CD4-positive, alpha-beta T cell treated with Interleukin-17A for 4 hours (primary cell): Measurements from ENCODE around the gene LPAR3.

Experiments used
- DNase-seq: peaks from one replicate; pipeline ENCODE4 v3.0.0-alpha.2; 2020; ENCODE audit warnings: mixed read lengths

Gene LPAR3

DNA sequence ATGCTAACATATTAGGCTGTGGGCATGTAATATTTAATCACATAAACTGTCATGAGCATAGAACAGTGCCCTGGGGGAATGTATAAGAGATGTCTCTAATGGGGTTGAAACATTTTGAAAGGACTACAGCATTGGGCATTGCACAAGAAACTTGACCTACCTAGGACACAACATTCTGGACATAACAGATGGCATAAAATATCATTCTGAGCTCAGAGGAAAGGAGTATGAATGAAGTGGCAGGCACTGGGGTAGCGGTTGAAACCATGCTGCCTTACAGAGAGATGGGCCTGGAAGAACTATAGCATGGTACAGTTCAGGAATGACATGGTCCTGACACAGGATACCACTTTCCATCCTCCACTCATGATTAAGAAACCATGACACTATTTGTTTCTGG is 69.0 kb downstream of the LPAR3 start:
- DNase-seq: no peak

GRCh38 chr1:84823511-84823910 is 69.5 kb downstream of the LPAR3 start:
- DNase-seq: no peak

GRCh38 chr1:84810343-84810742 is 82.7 kb downstream of the LPAR3 start:
- DNase-seq: no peak

DNA sequence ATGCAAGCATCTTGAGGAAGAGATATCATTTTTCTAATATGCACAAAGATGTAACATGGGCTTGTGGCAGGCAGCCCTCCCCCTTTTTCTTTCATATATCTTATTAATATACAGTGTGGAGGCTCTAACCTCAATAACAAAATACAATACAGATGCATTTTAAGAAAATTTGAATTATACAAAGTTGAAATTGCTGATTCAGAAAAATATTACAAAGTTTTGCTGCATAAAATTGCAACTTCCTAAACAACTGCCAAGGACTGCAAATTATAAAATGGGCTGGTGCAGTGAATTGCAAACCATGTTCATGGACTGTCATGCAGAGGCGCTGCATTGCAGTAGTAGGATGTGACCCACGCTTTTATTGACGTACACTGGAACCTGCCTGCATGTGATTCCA is 84.0 kb downstream of the LPAR3 start:
- DNase-seq: no peak

DNA sequence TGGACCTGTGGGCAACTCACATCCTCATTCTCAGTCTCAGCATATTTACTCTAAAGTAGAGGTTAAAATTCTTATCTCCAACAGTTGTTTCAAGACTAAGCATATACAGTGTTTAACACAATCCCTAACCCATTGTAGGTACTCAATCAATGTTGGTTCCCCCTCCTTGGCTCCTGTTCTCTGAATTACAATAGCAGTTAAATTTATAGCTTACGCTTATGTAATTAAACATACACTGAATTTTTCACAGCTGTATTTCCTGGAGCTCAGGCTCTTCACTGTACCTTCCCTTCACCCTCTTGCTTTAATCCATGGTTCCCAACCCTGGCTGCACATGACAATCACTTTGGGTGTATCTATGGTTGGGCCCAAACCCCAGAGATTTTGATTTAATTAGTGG is 89.4 kb downstream of the LPAR3 start:
- DNase-seq: no peak

DNA sequence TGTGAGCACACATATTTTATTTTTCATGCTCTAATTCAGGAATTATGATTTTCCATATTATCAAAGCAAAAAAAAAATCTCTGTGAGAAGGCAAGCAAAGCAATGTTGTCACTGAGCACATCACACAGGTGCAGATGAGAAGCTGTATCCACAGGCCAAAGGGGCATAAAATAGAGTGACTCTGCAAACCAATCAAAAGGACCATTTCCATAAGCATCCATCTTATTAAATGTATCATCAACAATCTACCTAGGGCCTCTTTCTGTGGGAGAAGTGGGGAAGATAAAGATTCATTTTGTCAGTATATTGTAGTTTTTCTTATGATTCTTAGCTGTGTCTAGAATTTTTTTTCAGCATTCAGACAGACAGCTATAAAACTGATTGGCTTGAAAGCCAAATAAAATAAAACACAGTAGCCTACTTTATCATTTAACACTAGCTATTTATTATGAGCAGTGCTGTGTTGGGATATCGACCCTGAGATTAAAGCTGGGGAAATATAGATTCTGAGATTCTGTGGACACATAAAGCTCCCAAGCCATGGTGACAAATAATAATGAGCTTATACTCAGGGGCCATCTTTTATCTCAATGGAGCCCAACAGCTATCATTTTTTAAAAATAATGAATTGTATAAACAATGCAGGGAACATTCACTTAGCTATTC is 90.3 kb downstream of the LPAR3 start:
- DNase-seq: no peak

DNA sequence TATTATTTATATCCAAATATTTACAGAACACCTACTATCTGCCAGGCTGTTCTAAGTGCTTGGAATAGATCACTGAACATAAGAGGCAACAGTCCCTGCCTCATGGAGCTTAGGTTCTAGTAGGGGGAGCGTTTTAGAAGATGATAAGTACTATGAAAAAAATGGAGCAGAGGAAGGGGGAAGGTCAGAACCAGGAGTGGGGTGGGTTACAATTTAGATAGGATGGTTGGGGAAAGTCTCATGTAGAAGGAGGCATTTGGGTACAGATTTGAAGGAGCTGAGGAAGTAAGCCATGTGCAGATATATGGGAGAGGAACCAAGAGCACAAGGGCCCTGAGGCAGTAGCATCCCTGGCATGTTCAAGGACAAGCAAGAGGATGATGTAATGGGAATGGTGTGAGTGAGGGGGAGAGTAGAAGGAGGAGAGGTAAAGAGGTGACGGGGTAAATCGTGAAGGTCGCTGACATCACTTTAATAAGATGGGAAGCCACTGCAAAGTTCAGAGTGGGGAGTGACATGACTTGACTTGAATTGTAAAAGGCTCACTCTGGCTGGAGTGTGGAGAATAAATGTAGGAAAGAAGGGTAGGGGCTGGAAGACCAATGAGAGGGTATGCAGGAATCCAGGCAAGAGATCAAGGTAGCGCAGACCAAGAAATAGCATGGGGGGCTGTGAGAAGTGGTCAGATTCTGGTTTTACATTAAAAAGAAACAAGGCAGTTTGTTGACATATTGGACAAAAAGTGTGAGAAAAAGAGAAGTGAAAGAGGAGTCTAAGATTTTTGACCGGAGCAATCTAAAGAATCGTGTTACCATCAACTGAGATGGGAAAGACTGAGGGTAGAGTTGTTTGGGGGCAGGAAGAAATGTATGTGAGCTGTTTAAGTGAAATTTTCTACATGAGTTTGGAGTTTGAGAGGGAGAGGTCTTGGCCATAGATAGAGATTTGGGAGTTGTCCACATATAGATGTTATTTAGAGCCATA is 92.6 kb downstream of the LPAR3 start:
- no peak for DNase-seq

DNA sequence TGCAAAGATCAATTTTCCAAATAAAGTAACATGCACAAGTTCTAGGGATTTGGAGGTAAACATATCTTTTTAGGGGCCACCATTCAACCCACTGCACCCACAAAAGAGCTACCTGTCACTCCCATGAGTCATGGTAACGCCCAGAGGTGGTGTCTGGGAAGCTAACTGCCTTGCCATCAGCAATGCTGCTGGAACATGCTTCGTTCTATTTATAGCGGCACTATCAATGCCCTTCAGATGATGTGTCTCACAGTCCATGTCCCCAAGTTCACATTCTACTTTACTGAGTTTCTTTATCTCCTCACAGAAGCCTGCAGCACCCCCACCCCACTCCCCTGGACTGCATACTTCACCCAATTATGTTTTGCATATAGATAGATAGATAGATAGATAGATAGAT is 95.4 kb downstream of the LPAR3 start:
- no peak for DNase-seq

- DNase-seq: no peak
Observed at GRCh38 chr1:84795966-84796600, 96.9 kb downstream of the LPAR3 start.

DNA sequence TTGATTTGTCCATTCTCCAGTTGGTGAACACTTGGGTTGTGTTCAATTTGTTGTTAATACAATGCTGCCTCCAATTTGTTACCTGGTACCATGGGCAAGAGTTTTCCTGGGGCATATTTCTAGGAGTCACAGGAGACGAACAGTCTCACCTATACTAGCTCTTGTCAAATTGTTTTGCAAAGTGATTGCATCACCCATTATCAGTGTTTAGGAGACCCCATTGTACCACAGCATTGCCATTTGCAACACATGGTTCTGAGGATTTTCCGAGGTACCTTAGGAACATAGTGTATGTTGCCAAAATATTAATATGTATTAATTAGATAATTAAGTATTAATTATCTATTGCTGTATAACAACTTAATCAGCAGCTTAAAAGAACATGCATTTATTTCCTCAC is 97.8 kb downstream of the LPAR3 start:
- DNase-seq: no peak

DNA sequence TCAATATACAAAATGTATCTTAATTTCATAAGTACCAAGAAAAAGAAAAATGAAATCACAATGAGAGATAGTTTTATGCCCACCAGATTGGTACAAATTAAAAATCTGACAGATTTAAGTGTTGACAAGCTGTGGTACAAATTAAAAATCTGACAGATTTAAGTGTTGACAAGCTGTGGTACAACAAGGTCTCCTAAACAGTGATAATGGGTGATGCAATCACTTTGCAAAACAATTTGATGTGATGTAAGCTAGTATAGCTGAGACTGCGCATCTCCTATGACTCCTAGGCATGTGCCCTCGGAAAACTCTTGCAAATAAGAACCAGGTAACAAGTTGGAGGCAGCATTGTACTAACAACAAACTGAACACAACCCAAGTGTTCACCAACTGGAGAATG is 100.6 kb downstream of the LPAR3 start:
- DNase-seq: no peak

DNA sequence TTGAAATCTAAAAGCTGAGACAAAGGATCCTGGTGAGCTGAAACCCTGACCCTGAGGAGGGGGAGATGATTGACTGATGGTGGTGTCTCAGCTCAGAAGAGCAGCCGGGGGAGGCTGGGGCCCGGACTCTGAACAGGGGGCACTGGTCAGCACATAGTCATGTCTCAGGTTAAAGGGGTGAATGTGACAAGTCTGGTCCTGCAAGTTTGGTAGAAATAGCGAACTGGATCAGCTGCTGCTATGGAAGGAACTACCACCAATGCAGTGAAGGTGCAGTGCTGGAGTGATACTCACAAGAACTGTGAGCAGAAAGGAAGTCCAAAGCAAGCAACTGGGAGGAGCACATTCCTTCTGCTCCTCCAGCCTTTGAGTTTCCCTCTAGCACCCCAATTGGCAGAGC is 104.0 kb downstream of the LPAR3 start:
- DNase-seq: no peak

DNA sequence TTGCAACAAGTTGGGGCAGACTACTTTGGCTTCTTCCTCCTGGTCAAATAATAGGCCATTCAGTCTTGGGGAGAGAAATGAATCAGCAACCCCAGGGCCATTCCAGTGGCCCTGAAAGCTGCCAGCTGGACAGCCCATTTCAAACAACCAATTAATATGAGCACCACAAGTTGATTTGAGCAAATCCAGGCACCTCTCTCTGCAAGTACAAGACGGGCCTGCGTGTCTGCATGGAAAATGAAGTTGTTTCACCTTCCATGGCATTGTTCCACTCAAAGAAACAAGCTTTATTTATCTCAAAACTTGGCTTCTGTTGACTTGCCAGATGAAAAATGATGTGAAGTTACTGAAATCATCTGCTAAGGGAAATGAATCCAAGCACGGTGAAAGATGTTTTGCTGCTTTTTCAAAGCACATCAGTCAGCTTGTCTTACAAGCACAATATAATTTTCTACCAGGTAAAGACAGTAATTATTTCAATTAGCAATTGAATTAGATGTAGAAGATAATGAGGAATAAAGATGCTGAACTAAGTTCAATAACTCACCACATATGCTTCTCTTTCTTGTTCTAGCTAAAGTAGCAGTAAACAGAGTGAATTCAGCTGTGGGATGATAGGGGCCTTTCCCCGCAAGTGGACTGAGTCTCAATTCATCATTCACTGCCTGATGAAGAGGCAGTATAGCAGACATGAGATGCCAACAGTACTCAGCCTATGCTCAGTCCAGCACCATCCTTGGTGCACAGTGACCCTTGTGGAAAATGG is 107.6 kb downstream of the LPAR3 start:
- DNase-seq: no peak

- DNase-seq: no peak
Observed at GRCh38 chr1:84782881-84783280, 110.1 kb downstream of the LPAR3 start.

- DNase-seq: peak; percentile 86
Observed at GRCh38 chr1:84781946-84782771, 110.8 kb downstream of the LPAR3 start.

DNA sequence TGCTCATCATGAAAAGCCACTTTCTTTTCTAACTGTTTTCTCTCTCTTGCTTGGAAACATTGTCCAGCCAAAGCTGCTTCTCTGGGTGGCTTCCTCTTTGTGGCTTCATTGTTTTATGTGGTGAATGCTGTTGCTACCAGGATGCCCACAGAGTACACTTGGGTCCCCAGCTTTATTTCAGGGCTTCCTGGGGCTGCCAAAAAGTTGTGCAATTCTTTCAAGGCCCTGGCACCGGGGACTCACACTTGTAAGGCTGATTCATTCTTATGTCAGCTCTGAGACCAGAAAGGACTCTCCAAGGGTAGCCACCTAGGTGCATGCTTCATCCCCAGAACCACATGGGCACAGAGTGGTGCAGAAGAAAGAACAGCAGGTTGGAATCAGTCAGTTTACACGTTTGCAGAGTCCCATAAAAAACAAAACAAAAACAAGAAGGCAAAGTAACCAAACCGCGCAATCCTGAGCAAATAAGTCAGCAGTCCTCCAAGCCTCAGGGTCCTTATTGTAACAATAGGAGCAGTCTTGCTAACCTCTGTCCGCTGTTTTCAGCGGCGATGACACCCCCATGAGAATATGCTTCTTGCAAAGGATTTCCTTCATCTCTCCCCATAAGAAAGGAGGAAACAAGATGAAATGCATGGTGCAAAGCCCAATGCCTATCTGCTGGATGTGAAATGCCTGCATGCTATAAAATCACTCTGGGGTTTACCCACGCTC is 112.8 kb downstream of the LPAR3 start:
- peak; percentile 9 for DNase-seq

- DNase-seq: no peak
Observed at GRCh38 chr1:84776639-84777038, 116.4 kb downstream of the LPAR3 start.

- DNase-seq: no peak
Observed at GRCh38 chr1:84775535-84775920, 117.5 kb downstream of the LPAR3 start.

DNA sequence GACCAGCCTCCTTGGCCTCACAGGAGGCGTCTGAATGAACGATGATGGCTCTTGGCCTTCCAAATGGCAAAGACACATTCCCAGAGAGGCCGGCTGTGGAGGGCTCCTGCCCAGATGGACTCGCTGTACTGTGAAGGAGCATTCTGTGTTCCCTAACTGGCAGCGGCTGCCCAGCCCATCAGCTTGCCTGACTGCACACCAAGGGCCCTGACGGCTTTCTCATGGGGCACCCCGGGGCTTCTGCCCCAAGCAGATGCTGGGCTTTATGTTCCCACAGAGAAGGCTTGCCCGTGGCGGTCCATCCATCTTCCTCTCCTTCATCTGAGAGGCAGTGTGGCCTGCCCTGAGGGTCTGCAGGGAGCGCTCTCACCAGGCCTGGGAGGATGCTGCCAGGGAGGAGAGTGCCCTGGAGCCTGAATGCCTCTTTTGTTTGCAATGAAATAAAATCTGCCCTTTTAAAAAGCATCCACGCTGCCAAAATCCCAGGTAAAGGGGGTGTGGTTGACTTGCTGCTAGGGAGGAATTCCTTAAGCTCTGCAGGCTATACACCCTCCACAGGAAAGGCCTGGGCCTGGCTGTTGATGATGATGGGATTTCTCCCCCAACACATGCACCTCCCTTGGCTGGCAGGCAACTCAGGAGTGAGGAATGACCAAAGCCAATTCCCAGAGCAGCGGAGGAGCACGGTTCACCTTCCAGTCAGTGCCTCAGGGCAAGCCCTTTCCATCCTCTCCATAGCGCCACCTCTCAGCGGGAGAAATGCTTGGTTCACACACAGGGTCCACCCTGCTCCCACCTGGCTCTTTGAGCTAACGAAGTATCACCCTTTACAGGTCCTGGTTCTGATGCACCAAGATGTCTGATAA is 118.1 kb downstream of the LPAR3 start:
- no peak for DNase-seq

- DNase-seq: no peak
Observed at GRCh38 chr1:84773933-84774497, 119.0 kb downstream of the LPAR3 start.
